GM19099 (cell line): Measurements from ENCODE around the gene YIPF6.

ENCODE experiments used
- POLR2A ChIP-seq: IDR thresholded peaks from 3 replicates; pipeline ENCODE4 v1.6.1; 2011; ENCODE audit warnings: low read depth; ENCODE audit not compliant: insufficient read length; ENCODE audit errors: extremely low read depth

Gene YIPF6

DNA sequence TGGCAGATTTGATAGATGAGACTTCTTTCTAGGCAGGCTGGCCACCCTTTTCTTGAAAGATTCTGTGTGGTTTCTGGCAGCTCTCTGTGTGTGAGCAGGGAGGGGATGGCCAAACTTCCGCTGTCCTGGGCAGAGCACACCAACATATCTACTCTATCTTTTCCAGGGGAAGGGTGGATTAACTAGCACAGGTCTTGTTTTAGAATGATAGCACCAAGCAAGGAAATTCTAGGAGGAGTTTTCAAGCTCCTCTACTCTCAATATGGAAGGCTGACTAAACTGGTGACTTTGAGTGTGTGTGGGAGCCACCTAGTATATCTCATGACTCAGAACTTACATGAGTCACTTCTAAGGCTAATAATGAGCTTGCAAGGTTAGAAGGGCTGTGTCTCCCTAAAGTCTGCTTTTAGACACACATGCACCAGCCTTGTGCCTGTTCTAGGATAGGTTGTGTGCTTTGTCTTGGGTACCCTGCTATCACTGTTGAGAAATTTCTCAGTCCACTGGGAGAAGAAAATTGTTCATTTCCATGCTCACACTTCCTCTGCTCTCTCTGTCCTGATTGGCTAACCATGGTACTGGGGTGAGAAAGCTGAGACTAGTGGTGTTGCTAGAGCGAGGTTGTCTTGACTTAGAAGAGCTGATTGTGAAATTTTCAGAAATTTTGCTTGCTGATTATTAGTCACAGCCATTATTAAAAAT lies 72.9 kb downstream of the YIPF6 start:
- no peak for TF ChIP-seq POLR2A

DNA sequence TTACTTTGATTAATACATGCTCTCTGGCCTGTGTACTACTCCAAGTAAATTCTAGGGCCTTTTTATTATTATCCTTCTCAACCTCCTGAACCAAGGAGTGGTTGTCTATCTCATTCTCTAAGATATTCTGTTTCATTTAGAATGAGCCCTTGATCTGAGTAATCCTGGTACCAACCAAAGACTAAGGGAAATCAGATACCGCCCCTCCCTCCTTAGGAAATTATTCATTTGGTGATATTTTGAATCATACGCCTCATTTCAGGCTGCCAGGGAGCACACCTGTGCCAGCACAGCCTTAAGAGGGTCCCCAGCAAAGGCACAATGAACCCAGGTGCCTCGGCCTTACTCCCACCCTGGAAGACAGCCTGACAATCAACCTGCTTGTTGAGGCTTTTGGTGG lies 75.4 kb downstream of the YIPF6 start:
- no peak for TF ChIP-seq POLR2A

DNA sequence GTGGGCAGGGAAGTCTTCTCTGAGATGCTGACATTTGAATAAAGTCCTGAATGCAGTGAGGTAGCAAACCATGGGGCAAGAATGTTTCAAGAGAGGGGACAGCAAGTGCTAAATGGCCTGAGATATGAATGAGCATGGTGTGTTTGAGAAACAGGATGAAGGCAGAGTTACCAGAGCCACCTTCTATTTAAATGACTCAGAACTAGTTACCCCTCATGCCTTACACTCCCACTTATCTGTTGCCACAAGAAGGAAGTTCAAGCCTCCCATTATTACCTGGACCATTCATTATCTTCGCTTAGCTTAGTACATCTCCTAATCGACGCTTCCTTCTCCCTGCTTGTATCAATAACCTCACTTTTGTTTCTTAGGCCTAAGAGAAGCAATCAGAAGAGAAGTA lies 81.0 kb downstream of the YIPF6 start:
- TF ChIP-seq POLR2A, result no peak

DNA sequence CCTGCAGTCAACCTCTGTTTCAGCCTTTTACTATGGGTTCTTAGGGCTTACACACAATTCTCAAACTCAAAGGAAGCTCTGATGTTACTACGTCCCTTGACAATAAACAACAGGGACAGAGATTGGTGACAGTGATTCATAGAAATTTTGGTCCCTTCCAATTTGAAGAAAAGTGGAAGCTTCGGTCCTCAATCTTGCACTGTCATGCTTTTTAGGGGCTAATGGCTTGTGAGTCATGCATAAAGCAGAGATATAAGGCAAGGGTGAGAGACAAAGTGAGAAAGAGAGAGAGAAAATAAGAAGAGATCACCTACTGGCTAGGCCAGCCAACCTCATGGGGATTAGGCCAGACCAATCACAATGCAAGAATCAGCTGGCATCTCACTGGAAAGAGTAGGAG lies 85.4 kb downstream of the YIPF6 start:
- no peak for TF ChIP-seq POLR2A
